A673 (cell line): ENCODE results near the gene CYP46A1. TPM values are rescaled to one million over a fixed set of nuclear protein-coding genes. Genes with fewer than 3 reads are reported as not detected.
"Not testable (repeated sequence)": the region's sequence is repeated elsewhere in the genome, so short reads cannot be mapped to it uniquely, and the experiment has no call there.

Experiments used
- BruUV-seq: library from RNA; stranded (reverse); fragments of 400-500 nt; replicated peaks from 2 replicates; lab custom pipeline; 2021; lab: Mats Ljungman, UMichigan
- CTCF ChIA-PET: fragments of 300-600 bp; sonication (Branson Sonifier 250); formaldehyde crosslinking; loops from one replicate; lab custom pipeline; 2022; ENCODE audit warnings: antibody characterized with exemption; lab: Charles Lee
- POLR2A ChIA-PET: fragments of 300-600 bp; sonication (Branson Sonifier 250); formaldehyde crosslinking; loops from one replicate; lab custom pipeline; 2022; ENCODE audit warnings: antibody characterized with exemption; ENCODE audit not compliant: low non-redundant PET; lab: Charles Lee
- DNase-seq: peaks from one replicate; pipeline ENCODE4 v3.0.0-alpha.2; 2015; ENCODE audit warnings: low spot score
- H3K27ac ChIP-seq: fragments of 200-600 bp; sonication (generic); 2 replicates; pipeline ENCODE4 v1.5.1; 2016; ENCODE audit warnings: mixed run types, low read depth, mild to moderate bottlenecking, mixed read lengths, antibody characterized with exemption, low read length; ENCODE audit not compliant: poor library complexity, severe bottlenecking
- H3K27me3 ChIP-seq: fragments of 200-600 bp; sonication (generic); replicated peaks from 2 replicates; pipeline ENCODE4 v1.6.1; 2017; ENCODE audit warnings: mixed run types, low read depth, mild to moderate bottlenecking, mixed read lengths, antibody characterized with exemption, low read length; ENCODE audit not compliant: insufficient read depth, poor library complexity
- H3K36me3 ChIP-seq: fragments of 200-600 bp; sonication (generic); 2 replicates; pipeline ENCODE4 v1.6.1; 2016; ENCODE audit warnings: mixed run types, mild to moderate bottlenecking, mixed read lengths, antibody characterized with exemption, low read length; ENCODE audit not compliant: insufficient read depth, poor library complexity, severe bottlenecking
- H3K4me1 ChIP-seq: fragments of 200-600 bp; sonication (generic); 2 replicates; pipeline ENCODE4 v1.6.1; 2017; ENCODE audit warnings: mixed run types, mild to moderate bottlenecking, mixed read lengths, antibody characterized with exemption, low read length; ENCODE audit not compliant: insufficient read depth, poor library complexity, severe bottlenecking
- H3K4me3 ChIP-seq: fragments of 200-600 bp; sonication (generic); 2 replicates; pipeline ENCODE4 v1.5.1; 2016; ENCODE audit warnings: low read depth, mixed run types, mild to moderate bottlenecking, mixed read lengths, low read length; ENCODE audit not compliant: poor library complexity, severe bottlenecking
- H3K9me3 ChIP-seq: fragments of 200-600 bp; sonication (generic); 2 replicates; pipeline ENCODE4 v1.6.1; 2016; ENCODE audit warnings: mixed run types, low read depth, mild to moderate bottlenecking, mixed read lengths, antibody characterized with exemption, low read length; ENCODE audit not compliant: poor library complexity, severe bottlenecking
- EZH2 ChIP-seq: fragments of 200-600 bp; sonication (generic); IDR thresholded peaks from 2 replicates; pipeline ENCODE4 v1.6.1; 2017; ENCODE audit warnings: borderline replicate concordance, low read depth, mild to moderate bottlenecking, mixed read lengths, antibody characterized with exemption, low read length; ENCODE audit not compliant: poor library complexity, severe bottlenecking
- intact Hi-C: fragments of 100-400 bp; cut with micrococcal nuclease; formaldehyde crosslinking; loops from one replicate; pipeline ENCODE4 v1.10.0; 2022; ENCODE audit not compliant: unreplicated experiment
- total RNA-seq: library from RNA; stranded (reverse); gene quantifications from 2 replicates; pipeline ENCODE4 v1.2.3, GENCODE V29; 2021
- TF ChIP-seq, protein P1 (sequence below): fragments of 300-800, 200-600 bp; sonication (generic); conservative IDR thresholded peaks from 2 replicates; pipeline ENCODE4 v1.5.1; 2017; ENCODE audit warnings: low read depth, mild to moderate bottlenecking, antibody characterized with exemption, low read length, moderate library complexity, mixed read lengths

CYP46A1 gene
- total RNA-seq, 1 experiment from 2014 or later = not detected

DNA sequence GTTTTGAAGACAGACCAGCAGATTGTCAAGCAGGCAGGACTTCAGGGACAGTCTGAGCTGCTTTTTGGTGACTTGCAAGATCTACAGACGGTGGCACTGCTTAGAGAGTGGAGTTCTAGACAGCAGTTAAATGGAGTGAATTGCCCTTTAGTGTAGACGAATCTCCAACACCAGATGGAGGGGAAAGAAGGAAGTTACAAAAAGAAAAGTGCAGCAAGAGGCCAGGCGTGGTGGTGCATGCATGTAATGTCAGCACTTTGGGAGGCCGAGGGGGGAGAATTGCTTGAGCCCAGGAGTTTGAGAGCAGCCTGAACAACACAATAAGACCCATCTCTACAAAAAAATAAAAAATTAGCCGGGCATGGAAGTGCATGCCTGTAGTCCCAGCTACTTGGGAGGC is 47.6 kb upstream of the CYP46A1 start:
- no peaks in the 10 kb centered on the region for H3K4me1 ChIP-seq
- CTCF ChIA-PET = no interaction called here
- TF ChIP-seq, protein P1, sequence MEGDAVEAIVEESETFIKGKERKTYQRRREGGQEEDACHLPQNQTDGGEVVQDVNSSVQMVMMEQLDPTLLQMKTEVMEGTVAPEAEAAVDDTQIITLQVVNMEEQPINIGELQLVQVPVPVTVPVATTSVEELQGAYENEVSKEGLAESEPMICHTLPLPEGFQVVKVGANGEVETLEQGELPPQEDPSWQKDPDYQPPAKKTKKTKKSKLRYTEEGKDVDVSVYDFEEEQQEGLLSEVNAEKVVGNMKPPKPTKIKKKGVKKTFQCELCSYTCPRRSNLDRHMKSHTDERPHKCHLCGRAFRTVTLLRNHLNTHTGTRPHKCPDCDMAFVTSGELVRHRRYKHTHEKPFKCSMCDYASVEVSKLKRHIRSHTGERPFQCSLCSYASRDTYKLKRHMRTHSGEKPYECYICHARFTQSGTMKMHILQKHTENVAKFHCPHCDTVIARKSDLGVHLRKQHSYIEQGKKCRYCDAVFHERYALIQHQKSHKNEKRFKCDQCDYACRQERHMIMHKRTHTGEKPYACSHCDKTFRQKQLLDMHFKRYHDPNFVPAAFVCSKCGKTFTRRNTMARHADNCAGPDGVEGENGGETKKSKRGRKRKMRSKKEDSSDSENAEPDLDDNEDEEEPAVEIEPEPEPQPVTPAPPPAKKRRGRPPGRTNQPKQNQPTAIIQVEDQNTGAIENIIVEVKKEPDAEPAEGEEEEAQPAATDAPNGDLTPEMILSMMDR = no peak
- TF ChIP-seq EZH2 = no peak
- no peak overlapping the region for H3K27ac ChIP-seq
- H3K36me3 ChIP-seq = no peaks in the 10 kb centered on the region
- no peak for DNase-seq
- H3K27me3 ChIP-seq = no peaks in the 10 kb centered on the region
- no TSS peak for BruUV-seq
- intact Hi-C loops = no loop called here
- H3K4me3 ChIP-seq = no peak overlapping the region
- POLR2A ChIA-PET = no interaction called here
- H3K9me3 ChIP-seq = no peaks in the 10 kb centered on the region

DNA sequence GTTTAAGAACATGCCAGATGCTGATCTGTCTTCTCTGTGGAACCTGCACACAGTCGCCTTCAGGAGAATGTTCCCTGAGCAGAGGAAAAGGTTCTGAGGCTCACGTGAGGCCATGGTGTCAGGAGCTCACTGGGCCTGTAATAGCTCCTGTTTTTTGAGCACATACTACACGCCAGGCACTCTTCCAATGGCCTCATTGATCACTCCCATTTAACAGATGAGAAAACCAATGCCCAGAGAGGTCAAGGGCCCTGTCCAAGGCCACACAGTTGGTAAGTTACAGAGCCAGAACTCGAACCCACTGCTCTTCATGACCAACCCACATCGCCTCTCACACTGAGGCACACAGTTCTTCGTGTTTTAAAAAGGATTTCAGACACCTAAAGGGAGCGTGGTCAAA is 46.5 kb upstream of the CYP46A1 start:
- ChIA-PET POLR2A (no interaction called here), CTCF (no interaction called here)
- Histone ChIP-seq H3K9me3 (no peaks in the 10 kb centered on the region), H3K27ac (no peak overlapping the region), H3K4me3 (no peak overlapping the region), H3K4me1 (no peaks in the 10 kb centered on the region), H3K36me3 (no peaks in the 10 kb centered on the region), H3K27me3 (no peaks in the 10 kb centered on the region)
- no peak for TF ChIP-seq EZH2
- TF ChIP-seq, protein P1 = no peak
- intact Hi-C loops = no loop called here
- BruUV-seq = no TSS peak
- DNase-seq = no peak

GRCh38 chr14:99642771-99643170 is 41.3 kb upstream of the CYP46A1 start:
- POLR2A ChIA-PET = not testable (repeated sequence)

DNA sequence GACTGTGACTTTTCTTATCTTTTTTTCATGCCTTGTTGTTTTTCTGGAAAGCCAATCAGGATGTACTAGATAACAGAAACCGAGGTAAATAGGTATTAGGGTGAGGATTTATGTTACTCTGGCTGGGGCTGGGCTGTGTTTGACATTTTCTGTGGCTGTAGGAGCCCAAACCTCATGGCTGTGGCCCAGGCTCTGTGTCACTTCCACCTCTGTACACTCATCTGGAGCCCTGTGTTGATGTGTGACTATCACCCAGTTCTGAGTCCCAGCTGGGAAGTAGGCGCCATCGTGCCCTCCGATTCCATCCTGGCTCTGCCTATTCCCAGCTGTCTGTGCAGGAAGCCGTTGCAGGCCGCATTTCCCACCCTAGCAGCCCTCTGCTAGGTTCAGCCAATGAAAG is 40.8 kb upstream of the CYP46A1 start:
- Histone ChIP-seq H3K36me3 (no peaks in the 10 kb centered on the region), H3K4me3 (no peak overlapping the region), H3K27ac (no peak overlapping the region), H3K27me3 (peaks cover 17% of the 10 kb centered on the region), H3K4me1 (no peaks in the 10 kb centered on the region), H3K9me3 (no peaks in the 10 kb centered on the region)
- TF ChIP-seq, protein P1 = no peak
- TF ChIP-seq EZH2 = no peak
- DNase-seq = no peak
- ChIA-PET POLR2A (no interaction called here), CTCF (no interaction called here)
- BruUV-seq = no TSS peak
- intact Hi-C loops = no loop called here

More at GRCh38 chr14:99642771-99643170, 41.3 kb upstream of the CYP46A1 start:
- DNase-seq, BruUV-seq, H3K9me3 ChIP-seq, H3K4me3 ChIP-seq, H3K36me3 ChIP-seq, H3K4me1 ChIP-seq, CTCF ChIA-PET, H3K27ac ChIP-seq, intact Hi-C loops: not testable (repeated sequence)
- peaks cover 17% of the 10 kb centered on the region for H3K27me3 ChIP-seq
